Osteoblast (primary cell): ENCODE data around the gene PDCD11. TPM values are rescaled to one million over a fixed set of nuclear protein-coding genes. Genes with fewer than 3 reads are reported as not detected.

ENCODE experiments used
- DNase-seq: peaks from one replicate; pipeline ENCODE4 v3.0.0; 2011; ENCODE audit warnings: low spot score, mixed read lengths; ENCODE audit not compliant: insufficient read length; ENCODE audit errors: missing footprints
- H2AFZ ChIP-seq: 2 replicates; pipeline ENCODE4 v1.6.0; 2011; ENCODE audit warnings: mild to moderate bottlenecking, low read length
- H3K27ac ChIP-seq: 2 replicates; pipeline ENCODE4 v1.5.1; 2011; ENCODE audit warnings: mild to moderate bottlenecking, low read depth, low read length, moderate library complexity
- H3K27me3 ChIP-seq: 2 replicates; pipeline ENCODE4 v1.6.0; 2012; ENCODE audit warnings: mild to moderate bottlenecking, control low read depth, inconsistent platforms, low read length, moderate library complexity; ENCODE audit not compliant: insufficient read depth
- H3K36me3 ChIP-seq: 2 replicates; pipeline ENCODE4 v1.5.1; 2011; ENCODE audit warnings: mild to moderate bottlenecking, low read length, control low read depth, moderate library complexity; ENCODE audit not compliant: insufficient read depth
- H3K4me1 ChIP-seq: 2 replicates; pipeline ENCODE4 v1.5.1; 2011; ENCODE audit warnings: mild to moderate bottlenecking, low read length, control low read depth, moderate library complexity; ENCODE audit not compliant: insufficient read depth
- H3K4me2 ChIP-seq: 2 replicates; pipeline ENCODE4 v1.6.0; 2011; ENCODE audit warnings: mild to moderate bottlenecking, low read length; ENCODE audit not compliant: insufficient read depth
- H3K4me3 ChIP-seq: fragments of 200-600 bp; sonication (generic); 3 replicates; pipeline ENCODE4 v1.5.1; 2012; ENCODE audit warnings: mild to moderate bottlenecking, low read length, inconsistent platforms; ENCODE audit not compliant: insufficient read depth
- H3K79me2 ChIP-seq: 2 replicates; pipeline ENCODE4 v1.6.0; 2012; ENCODE audit warnings: mild to moderate bottlenecking, low read length, control low read depth, inconsistent platforms; ENCODE audit not compliant: insufficient read depth
- H3K9me3 ChIP-seq: 2 replicates; pipeline ENCODE4 v1.5.1; 2011; ENCODE audit warnings: low read depth, low read length, control low read depth
- H4K20me1 ChIP-seq: 2 replicates; pipeline ENCODE4 v1.6.0; 2012; ENCODE audit warnings: mild to moderate bottlenecking, low read length, control low read depth; ENCODE audit not compliant: insufficient read depth
- CTCF ChIP-seq: IDR thresholded peaks from 2 replicates; pipeline ENCODE4 v1.5.1; 2011; ENCODE audit warnings: mild to moderate bottlenecking, low read depth, low read length, moderate library complexity; ENCODE audit errors: extremely low read depth
- total RNA-seq: library from RNA; depleted of rRNA; stranded (reverse); fragments of >200 nt; gene quantifications from 2 replicates; pipeline ENCODE4 v1.2.3, GENCODE V29; 2012

The PDCD11 gene
- total RNA-seq, 1 donor, result 18.8 TPM

DNA sequence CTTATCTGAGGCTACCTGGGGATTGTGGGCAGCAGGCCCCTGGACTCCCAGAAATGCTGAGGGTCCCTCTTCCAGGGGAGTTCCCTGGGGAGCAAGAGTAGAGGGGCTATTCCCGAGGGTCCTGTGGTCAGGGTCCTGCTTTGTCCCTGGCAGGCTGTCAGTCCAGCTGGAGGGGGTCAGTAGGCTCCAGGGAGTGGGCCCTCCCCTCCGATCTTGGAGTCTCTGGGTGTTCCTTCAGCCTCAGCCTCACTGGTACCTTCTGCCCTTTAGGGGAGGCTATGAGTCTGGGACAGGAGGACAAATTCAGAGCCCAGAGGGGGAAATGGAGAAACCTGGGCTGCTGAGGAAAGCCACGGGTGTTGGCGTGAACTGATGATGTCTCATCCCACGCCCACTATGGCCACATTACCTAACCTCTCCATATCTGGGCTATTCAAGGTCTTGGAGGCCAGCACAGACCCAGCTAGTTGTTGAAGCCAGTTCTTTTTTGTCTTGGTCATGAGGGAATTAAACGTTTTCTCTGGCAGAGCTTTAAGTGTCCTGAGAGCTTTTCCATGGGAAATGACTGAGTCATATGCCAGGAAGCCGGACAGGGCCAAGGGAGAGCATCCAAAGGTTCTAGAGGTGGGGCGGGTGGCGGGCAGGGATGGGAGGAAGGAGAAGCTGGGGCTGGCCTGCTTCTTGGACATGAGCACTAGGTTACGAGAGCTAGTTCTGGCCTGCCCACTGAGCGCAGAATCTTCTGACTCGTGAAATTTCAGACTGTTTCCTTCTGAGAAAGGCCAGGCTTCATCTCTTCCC is 49.5 kb downstream of the PDCD11 start:
- no peaks in the 10 kb centered on the region for H3K9me3 ChIP-seq
- peaks cover 48% of the 10 kb centered on the region for H4K20me1 ChIP-seq
- H3K36me3 ChIP-seq, result peaks cover 71% of the 10 kb centered on the region
- peaks cover 39% of the 10 kb centered on the region for H3K79me2 ChIP-seq
- H3K4me2 ChIP-seq, result peak overlapping the region; percentile 27
- H3K4me1 ChIP-seq, result peaks cover 55% of the 10 kb centered on the region
- H3K4me3 ChIP-seq, result no peak overlapping the region
- no peak for TF ChIP-seq CTCF
- H3K27ac ChIP-seq, result peak overlapping the region; percentile 96
- H3K27me3 ChIP-seq, result no peaks in the 10 kb centered on the region
- DNase-seq, result peak; percentile 94
- no peak overlapping the region for H2AFZ ChIP-seq

GRCh38 chr10:103447187-103447586 is 50.8 kb downstream of the PDCD11 start:
- Histone ChIP-seq H2AFZ (no peak overlapping the region), H3K4me3 (no peak overlapping the region), H3K27ac (peak overlapping the region; percentile 96), H3K27me3 (no peaks in the 10 kb centered on the region), H3K4me2 (no peak overlapping the region), H3K4me1 (peaks cover 52% of the 10 kb centered on the region), H3K36me3 (peaks cover 64% of the 10 kb centered on the region), H4K20me1 (peaks cover 48% of the 10 kb centered on the region), H3K79me2 (peaks cover 48% of the 10 kb centered on the region), H3K9me3 (no peaks in the 10 kb centered on the region)
- DNase-seq, result peak; percentile 62
- TF ChIP-seq CTCF, result no peak

DNA sequence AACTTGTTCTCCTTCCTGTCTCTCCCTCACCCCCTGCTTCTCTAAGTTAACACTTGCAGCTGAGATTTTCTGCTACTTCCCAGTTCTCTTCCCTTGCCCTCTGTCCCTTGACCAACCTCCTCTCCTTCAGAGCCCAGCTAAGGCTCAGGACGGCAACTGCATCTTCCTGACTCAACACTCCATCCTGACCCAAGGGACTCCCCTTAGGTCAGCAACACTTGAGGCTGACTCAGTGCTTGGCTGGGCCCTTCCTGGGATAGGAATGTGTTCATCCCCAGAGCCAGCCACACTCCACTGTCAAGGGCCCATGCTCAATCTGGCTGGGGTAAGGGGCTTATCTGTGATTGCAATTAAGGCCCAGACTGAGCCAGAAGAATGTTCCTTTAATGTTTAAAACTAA is 52.3 kb downstream of the PDCD11 start:
- Histone ChIP-seq H3K4me3 (no peak overlapping the region), H3K27me3 (no peaks in the 10 kb centered on the region), H2AFZ (no peak overlapping the region), H3K4me1 (peaks cover 55% of the 10 kb centered on the region), H3K79me2 (peaks cover 48% of the 10 kb centered on the region), H3K27ac (peak overlapping the region; percentile 82), H4K20me1 (peaks cover 37% of the 10 kb centered on the region), H3K9me3 (no peaks in the 10 kb centered on the region), H3K4me2 (peak overlapping the region; percentile 10), H3K36me3 (peaks cover 50% of the 10 kb centered on the region)
- peak; percentile 99 for DNase-seq
- no peak for TF ChIP-seq CTCF

DNA sequence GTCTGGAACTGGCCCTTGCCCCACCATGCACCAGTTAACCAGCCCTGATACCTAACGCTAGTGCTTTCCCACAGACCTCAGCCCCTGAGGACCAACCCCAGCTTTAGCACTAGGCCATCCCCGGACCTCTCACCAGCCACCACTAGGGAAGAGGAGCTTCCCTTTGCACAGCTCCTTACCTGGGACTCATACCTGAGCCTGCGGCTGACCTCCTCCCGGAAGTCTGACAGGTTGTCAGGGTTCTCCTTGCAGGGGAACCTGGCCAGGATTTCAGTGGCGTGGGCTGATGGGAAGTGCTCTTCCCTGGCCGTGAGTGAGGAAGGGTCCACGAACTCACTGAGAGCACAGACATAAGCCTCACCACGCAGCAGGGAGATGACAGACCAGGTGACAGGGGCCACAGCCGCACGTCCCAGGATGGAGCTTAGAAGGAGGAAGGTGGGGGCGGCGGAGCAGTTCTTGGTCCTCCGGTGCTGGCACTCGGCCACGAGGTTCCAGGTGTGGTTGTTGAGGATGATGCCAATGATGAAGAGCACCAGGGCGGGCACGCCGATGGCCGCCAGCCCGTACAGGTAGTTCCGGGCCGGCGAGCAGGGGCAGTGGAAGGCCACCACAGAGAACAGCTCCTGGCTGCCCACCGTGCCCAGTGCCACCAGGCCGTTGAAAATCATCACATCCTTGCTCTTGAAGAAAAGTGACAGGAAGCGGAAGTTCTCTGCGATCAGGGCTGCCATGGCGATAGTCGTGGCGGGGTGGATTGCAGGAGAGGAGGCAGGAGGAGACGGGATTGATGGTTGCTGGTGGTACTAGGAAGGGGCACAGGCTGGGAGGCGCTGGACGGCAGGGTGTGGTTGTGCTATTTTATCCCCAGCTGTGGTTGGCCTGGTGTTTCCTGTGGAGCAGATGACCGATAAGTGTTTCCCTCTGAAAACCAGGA is 53.0 kb downstream of the PDCD11 start:
- TF ChIP-seq CTCF, result no peak
- no peaks in the 10 kb centered on the region for H3K9me3 ChIP-seq
- H4K20me1 ChIP-seq, result peaks cover 32% of the 10 kb centered on the region
- H3K27me3 ChIP-seq, result no peaks in the 10 kb centered on the region
- no peak for DNase-seq
- H3K4me3 ChIP-seq, result peak overlapping the region; percentile 8
- H3K27ac ChIP-seq, result peak overlapping the region; percentile 82
- H3K4me1 ChIP-seq, result peaks cover 55% of the 10 kb centered on the region
- H3K36me3 ChIP-seq, result peaks cover 43% of the 10 kb centered on the region
- no peak overlapping the region for H2AFZ ChIP-seq
- peaks cover 48% of the 10 kb centered on the region for H3K79me2 ChIP-seq
- H3K4me2 ChIP-seq, result peak overlapping the region; percentile 10
